Spleen (tissue), 7 donors: ENCODE results near the gene IQSEC3.

Source experiments
- POLR2AphosphoS5 ChIP-seq, 3 donors: sonication (generic); formaldehyde crosslinking; IDR thresholded peaks; one replicate each; pipeline ENCODE4 v1.5.1; 2017; ENCODE audit warnings: antibody characterized with exemption in 3 of 3
- TF ChIP-seq, protein P1 (sequence below), 11 experiments: fragments of 200-600 bp in 7 of 11; fragments of 450-650 bp in 4 of 11; sonication (generic) in 4 of 11; IDR thresholded peaks in 8 of 11; conservative IDR thresholded peaks in 3 of 11; 1 replicate in 7 of 11; 2 replicates in 4 of 11; pipeline versions ENCODE4 v1.4.0 to v1.8.0; 2016 to 2021; ENCODE audit warnings: antibody characterized with exemption in 11 of 11, inconsistent platforms in 4 of 11, mild to moderate bottlenecking in 1 of 11
- donor health status: DM: no; HTN: no; CAD: no; lungs with moderate emphysema.
- donor health status: DM: no; HTN: no; CAD: no.
- donor health status: DM: no; HTN: no; CAD: no.

DNA sequence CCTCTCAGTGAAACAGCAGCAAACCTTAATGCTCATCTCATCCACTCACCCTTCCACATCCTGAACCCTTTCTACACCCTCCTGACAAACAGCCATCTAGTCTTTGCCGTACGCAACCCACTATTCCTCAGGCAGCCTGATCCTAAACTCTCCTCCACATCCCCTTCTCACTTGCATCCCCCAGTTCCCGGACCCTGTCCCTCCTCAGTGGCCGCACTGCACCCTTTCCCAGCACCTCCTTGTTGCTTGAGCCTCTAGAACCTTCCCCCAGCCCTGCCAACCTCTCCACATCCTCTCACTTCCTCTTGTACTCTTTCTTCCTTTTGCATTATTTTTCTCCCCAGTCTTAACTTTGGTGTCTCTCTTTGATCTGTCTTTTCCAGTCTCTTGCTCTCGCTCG, 42.9 kb downstream of the IQSEC3 start:
- no peak for TF ChIP-seq POLR2AphosphoS5 (IDR thresholded peaks at IDR 0.05)
- TF ChIP-seq, protein P1, sequence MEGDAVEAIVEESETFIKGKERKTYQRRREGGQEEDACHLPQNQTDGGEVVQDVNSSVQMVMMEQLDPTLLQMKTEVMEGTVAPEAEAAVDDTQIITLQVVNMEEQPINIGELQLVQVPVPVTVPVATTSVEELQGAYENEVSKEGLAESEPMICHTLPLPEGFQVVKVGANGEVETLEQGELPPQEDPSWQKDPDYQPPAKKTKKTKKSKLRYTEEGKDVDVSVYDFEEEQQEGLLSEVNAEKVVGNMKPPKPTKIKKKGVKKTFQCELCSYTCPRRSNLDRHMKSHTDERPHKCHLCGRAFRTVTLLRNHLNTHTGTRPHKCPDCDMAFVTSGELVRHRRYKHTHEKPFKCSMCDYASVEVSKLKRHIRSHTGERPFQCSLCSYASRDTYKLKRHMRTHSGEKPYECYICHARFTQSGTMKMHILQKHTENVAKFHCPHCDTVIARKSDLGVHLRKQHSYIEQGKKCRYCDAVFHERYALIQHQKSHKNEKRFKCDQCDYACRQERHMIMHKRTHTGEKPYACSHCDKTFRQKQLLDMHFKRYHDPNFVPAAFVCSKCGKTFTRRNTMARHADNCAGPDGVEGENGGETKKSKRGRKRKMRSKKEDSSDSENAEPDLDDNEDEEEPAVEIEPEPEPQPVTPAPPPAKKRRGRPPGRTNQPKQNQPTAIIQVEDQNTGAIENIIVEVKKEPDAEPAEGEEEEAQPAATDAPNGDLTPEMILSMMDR (IDR thresholded peaks at IDR 0.05 in 8 of 11, conservative IDR thresholded peaks at IDR 0.05 in 3 of 11) = no peak
